ENCODE data around the gene STUM. TPM values are rescaled to one million over a fixed set of nuclear protein-coding genes. Genes with fewer than 3 reads are reported as not detected.

Gene STUM
- total and polyA plus RNA-seq, 10 of the 15 experiments (the other 5 are each of a cell fraction or from before 2014, with no cell fraction given), result under 0.01 to 0.15 (median 0.09) TPM; not detected in 5

- intact Hi-C loops (cut with micrococcal nuclease; ENCODE audit: unreplicated experiment), result no loop called here
- Histone ChIP-seq H3K4me2 (ENCODE audit: control insufficient read depth, insufficient read depth) (no peak overlapping the region), H3K36me3 (ENCODE audit: control insufficient read depth in 2 of 2, insufficient read depth in 2 of 2, low read length in 1 of 2) (no peaks in the 10 kb centered on the region), H4K20me1 (ENCODE audit: control insufficient read depth, insufficient read depth) (no peaks in the 10 kb centered on the region), H3K9ac (ENCODE audit: control insufficient read depth, insufficient read depth, low read length) (no peak overlapping the region), H3K27ac (ENCODE audit: control insufficient read depth, insufficient read depth) (no peak overlapping the region), H3K27me3 (replicated peaks in 1 of 2; ENCODE audit: control insufficient read depth in 2 of 2, insufficient read depth in 2 of 2, low read length in 1 of 2) (peaks cover 2% of the 10 kb centered on the region in 2 experiments; a peak in 3 of 4 replicates), H3K4me3 (no peak overlapping the region), H2AFZ (ENCODE audit: control insufficient read depth, low read depth, low read length) (no peak overlapping the region), H3K79me2 (ENCODE audit: control insufficient read depth, insufficient read depth, low read length) (no peaks in the 10 kb centered on the region), H3K4me1 (ENCODE audit: control insufficient read depth, insufficient read depth, low read length) (no peaks in the 10 kb centered on the region), H3K9me3 (replicated peaks; ENCODE audit: control insufficient read depth, insufficient read depth, low read length) (no peaks in the 10 kb centered on the region)
- no TSS peak for BruUV-seq (replicated peaks)
- no peak for FAIRE-seq
- in situ Hi-C loops (cut with MboI), result no loop called here
- WGBS (ENCODE audit: insufficient coverage, insufficient replicate concordance, low lambda C conversion rate, missing lambda C conversion rate), result 55% methylated on average over 8 of the region's 8 CpGs
- ChIA-PET CTCF (interaction anchor here (1.4 kb wide), 1 partner anchor 34 kb away, joined by 5 read pairs; no protein-coding TSS in a partner anchor), POLR2A (interaction anchor here (0.7 kb wide), 1 partner anchor 81 kb away, joined by 4 read pairs; no protein-coding TSS in a partner anchor), RAD21 (ENCODE audit: unreplicated experiment) (no interaction called here), SMC1A (ENCODE audit: uncharacterized antibody, unreplicated experiment) (interaction anchor here (0.7 to 0.9 kb wide), 2 partner anchors 24 to 26 kb away, joined by 3 read pairs; no protein-coding TSS in a partner anchor)
- DNase-seq (ENCODE audit: low read depth, low spot score), result no peak
- ATAC-seq, result no peak
- TF ChIP-seq ASH2L (IDR thresholded peaks at IDR 0.05; ENCODE audit: borderline replicate concordance, low read depth), result no peak
- TF ChIP-seq NR2C1 (IDR thresholded peaks at IDR 0.05), result no peak
- TF ChIP-seq ETV6 (conservative IDR thresholded peaks at IDR 0.05 in 1 of 2, IDR thresholded peaks at IDR 0.05 in 1 of 2; ENCODE audit: borderline replicate concordance in 1 of 2, low read depth in 1 of 2), result no peak
- no peak for TF ChIP-seq YY1 (IDR thresholded peaks at IDR 0.05; ENCODE audit: low read depth, low read length)
- no peak for TF ChIP-seq SRF (IDR thresholded peaks at IDR 0.05; ENCODE audit: low read depth in 2 of 2, low read length in 2 of 2)
- no peak for TF ChIP-seq CEBPB (IDR thresholded peaks at IDR 0.05; ENCODE audit: borderline replicate concordance in 1 of 2, low read depth in 2 of 2, low read length in 2 of 2)
- TF ChIP-seq, protein P1, sequence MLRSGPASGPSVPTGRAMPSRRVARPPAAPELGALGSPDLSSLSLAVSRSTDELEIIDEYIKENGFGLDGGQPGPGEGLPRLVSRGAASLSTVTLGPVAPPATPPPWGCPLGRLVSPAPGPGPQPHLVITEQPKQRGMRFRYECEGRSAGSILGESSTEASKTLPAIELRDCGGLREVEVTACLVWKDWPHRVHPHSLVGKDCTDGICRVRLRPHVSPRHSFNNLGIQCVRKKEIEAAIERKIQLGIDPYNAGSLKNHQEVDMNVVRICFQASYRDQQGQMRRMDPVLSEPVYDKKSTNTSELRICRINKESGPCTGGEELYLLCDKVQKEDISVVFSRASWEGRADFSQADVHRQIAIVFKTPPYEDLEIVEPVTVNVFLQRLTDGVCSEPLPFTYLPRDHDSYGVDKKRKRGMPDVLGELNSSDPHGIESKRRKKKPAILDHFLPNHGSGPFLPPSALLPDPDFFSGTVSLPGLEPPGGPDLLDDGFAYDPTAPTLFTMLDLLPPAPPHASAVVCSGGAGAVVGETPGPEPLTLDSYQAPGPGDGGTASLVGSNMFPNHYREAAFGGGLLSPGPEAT (IDR thresholded peaks at IDR 0.05; ENCODE audit: low read depth), result no peak
- no peak for TF ChIP-seq ATF2 (IDR thresholded peaks at IDR 0.05; ENCODE audit: low read length)
- no peak for TF ChIP-seq RBBP5 (conservative IDR thresholded peaks at IDR 0.05)
- TF ChIP-seq JUNB (IDR thresholded peaks at IDR 0.05), result no peak
- no peak for TF ChIP-seq TCF7 (IDR thresholded peaks at IDR 0.05; ENCODE audit: borderline replicate concordance)
- TF ChIP-seq MXI1 (IDR thresholded peaks at IDR 0.05; ENCODE audit: low read depth, low read length), result no peak
- no peak for TF ChIP-seq TARDBP (IDR thresholded peaks at IDR 0.05; ENCODE audit: borderline replicate concordance)
- no peak for TF ChIP-seq CREM (IDR thresholded peaks at IDR 0.05; ENCODE audit: low read depth)
- no peak for TF ChIP-seq DPF2 (IDR thresholded peaks at IDR 0.05)
- TF ChIP-seq, protein P2, sequence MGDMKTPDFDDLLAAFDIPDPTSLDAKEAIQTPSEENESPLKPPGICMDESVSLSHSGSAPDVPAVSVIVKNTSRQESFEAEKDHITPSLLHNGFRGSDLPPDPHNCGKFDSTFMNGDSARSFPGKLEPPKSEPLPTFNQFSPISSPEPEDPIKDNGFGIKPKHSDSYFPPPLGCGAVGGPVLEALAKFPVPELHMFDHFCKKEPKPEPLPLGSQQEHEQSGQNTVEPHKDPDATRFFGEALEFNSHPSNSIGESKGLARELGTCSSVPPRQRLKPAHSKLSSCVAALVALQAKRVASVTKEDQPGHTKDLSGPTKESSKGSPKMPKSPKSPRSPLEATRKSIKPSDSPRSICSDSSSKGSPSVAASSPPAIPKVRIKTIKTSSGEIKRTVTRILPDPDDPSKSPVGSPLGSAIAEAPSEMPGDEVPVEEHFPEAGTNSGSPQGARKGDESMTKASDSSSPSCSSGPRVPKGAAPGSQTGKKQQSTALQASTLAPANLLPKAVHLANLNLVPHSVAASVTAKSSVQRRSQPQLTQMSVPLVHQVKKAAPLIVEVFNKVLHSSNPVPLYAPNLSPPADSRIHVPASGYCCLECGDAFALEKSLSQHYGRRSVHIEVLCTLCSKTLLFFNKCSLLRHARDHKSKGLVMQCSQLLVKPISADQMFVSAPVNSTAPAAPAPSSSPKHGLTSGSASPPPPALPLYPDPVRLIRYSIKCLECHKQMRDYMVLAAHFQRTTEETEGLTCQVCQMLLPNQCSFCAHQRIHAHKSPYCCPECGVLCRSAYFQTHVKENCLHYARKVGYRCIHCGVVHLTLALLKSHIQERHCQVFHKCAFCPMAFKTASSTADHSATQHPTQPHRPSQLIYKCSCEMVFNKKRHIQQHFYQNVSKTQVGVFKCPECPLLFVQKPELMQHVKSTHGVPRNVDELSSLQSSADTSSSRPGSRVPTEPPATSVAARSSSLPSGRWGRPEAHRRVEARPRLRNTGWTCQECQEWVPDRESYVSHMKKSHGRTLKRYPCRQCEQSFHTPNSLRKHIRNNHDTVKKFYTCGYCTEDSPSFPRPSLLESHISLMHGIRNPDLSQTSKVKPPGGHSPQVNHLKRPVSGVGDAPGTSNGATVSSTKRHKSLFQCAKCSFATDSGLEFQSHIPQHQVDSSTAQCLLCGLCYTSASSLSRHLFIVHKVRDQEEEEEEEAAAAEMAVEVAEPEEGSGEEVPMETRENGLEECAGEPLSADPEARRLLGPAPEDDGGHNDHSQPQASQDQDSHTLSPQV (IDR thresholded peaks at IDR 0.05), result no peak
These were observed 33.2 kb downstream of the STUM start for GRCh38 chr1:226581650-226582330.
